Measurements from ENCODE around the gene LAMB1. TPM values are rescaled to one million over a fixed set of nuclear protein-coding genes. Genes with fewer than 3 reads are reported as not detected.

Gene LAMB1
- total and polyA plus RNA-seq, 2 donors from 2014 or later, result 140 to 312 TPM

DNA sequence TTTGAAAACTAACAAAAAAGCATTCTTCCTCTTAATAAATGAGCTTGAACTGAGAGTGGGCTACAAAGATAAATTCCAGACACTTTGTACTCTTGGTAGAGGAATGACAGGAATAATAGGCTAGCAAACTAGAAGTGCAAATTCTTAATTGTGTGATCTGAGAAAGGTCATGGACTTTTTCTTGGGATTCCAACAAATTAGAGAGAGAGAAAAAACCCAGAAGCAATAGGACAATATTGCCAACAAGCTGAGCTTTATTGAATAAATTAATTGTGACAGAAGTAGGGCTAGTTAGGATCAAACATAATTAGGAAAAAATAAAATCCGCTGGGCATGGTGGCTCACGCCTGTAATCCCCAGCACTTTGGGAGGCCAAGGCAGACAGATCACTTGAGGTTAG lies 41.4 kb upstream of the LAMB1 start:
- no peak for FAIRE-seq
- Histone ChIP-seq H3K27ac (ENCODE audit: low read depth in 2 of 2, low read length in 2 of 2) (no peak overlapping the region), H3K9ac (ENCODE audit: low read length in 3 of 3) (no peak overlapping the region), H3K9me3 (ENCODE audit: control insufficient read depth in 2 of 3, insufficient read depth in 1 of 3, low read length in 3 of 3) (no peaks in the 10 kb centered on the region), H3K4me1 (ENCODE audit: control insufficient read depth in 2 of 3, insufficient read depth in 2 of 3, low read depth in 1 of 3, low read length in 3 of 3) (no peaks in the 10 kb centered on the region), H3K36me3 (ENCODE audit: control insufficient read depth in 2 of 3, insufficient read depth in 3 of 3, low read length in 3 of 3) (no peaks in the 10 kb centered on the region), H3K27me3 (ENCODE audit: control insufficient read depth, insufficient read depth, low read length) (no peaks in the 10 kb centered on the region), H3K4me3 (ENCODE audit: low read length in 3 of 3) (no peak overlapping the region)
- TF ChIP-seq, protein P1, sequence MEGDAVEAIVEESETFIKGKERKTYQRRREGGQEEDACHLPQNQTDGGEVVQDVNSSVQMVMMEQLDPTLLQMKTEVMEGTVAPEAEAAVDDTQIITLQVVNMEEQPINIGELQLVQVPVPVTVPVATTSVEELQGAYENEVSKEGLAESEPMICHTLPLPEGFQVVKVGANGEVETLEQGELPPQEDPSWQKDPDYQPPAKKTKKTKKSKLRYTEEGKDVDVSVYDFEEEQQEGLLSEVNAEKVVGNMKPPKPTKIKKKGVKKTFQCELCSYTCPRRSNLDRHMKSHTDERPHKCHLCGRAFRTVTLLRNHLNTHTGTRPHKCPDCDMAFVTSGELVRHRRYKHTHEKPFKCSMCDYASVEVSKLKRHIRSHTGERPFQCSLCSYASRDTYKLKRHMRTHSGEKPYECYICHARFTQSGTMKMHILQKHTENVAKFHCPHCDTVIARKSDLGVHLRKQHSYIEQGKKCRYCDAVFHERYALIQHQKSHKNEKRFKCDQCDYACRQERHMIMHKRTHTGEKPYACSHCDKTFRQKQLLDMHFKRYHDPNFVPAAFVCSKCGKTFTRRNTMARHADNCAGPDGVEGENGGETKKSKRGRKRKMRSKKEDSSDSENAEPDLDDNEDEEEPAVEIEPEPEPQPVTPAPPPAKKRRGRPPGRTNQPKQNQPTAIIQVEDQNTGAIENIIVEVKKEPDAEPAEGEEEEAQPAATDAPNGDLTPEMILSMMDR (IDR thresholded peaks at IDR 0.05; ENCODE audit: borderline replicate concordance, extremely low read depth, insufficient read depth), result no peak
- no peak for DNase-seq
- intact Hi-C loops (cut with DNase I), result no loop called here

DNA sequence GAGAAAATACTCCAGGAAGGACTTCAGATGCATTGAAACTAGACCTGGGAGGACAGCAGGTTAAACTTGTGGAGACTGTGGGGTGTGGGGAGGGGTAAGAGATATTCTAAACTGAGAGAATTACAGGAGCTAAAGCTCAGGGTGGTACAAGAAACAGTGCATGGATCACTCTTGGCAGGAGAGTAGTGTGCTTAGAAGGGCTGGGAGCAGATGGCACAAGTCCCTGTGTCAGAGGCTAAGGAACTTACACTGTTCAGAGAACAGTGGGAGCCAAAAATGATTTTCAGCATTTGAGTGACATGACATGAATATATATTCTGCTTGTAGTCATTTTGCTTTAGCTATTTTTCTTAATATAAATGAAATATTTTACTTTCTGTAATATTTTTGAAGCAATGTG lies 36.0 kb upstream of the LAMB1 start:
- H3K4me1 ChIP-seq (ENCODE audit: control insufficient read depth in 2 of 3, insufficient read depth in 2 of 3, low read depth in 1 of 3, low read length in 3 of 3), result peaks cover 0 to 8% (median 0%) of the 10 kb centered on the region in 3 donors
- no peak overlapping the region for H3K27ac ChIP-seq (ENCODE audit: low read depth in 2 of 2, low read length in 2 of 2)
- no peak for DNase-seq
- H3K27me3 ChIP-seq (ENCODE audit: control insufficient read depth, insufficient read depth, low read length), result no peaks in the 10 kb centered on the region
- H3K4me3 ChIP-seq (ENCODE audit: low read length in 3 of 3), result no peak overlapping the region
- H3K9me3 ChIP-seq (ENCODE audit: control insufficient read depth in 2 of 3, insufficient read depth in 1 of 3, low read length in 3 of 3), result no peaks in the 10 kb centered on the region
- intact Hi-C loops (cut with DNase I), result no loop called here
- TF ChIP-seq, protein P1 (IDR thresholded peaks at IDR 0.05; ENCODE audit: borderline replicate concordance, extremely low read depth, insufficient read depth), result no peak
- no peak overlapping the region for H3K9ac ChIP-seq (ENCODE audit: low read length in 3 of 3)
- no peak for FAIRE-seq
- no peaks in the 10 kb centered on the region for H3K36me3 ChIP-seq (ENCODE audit: control insufficient read depth in 2 of 3, insufficient read depth in 3 of 3, low read length in 3 of 3)

DNA sequence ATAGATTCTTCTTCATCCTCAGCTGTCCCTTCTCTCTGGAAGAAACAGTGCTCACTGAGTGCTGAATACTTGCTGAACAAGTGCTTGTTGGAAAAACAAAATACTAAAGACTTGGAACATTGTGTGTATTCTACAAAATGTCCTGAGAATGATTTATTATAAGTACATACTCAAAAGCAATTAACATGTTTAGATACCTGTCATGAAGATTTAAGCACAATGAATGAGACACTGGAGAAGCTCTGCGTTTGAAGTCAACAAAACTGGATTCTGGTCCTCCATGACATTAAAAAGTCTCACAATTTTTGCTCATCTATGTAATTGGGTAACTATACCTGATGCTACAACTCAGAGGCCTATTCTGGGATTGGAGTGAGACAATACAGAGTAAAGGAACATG lies 34.8 kb upstream of the LAMB1 start:
- H3K9me3 ChIP-seq (ENCODE audit: control insufficient read depth in 2 of 3, insufficient read depth in 1 of 3, low read length in 3 of 3), result no peaks in the 10 kb centered on the region
- H3K4me1 ChIP-seq (ENCODE audit: control insufficient read depth in 2 of 3, insufficient read depth in 2 of 3, low read depth in 1 of 3, low read length in 3 of 3), result peaks cover 0 to 12% (median 0%) of the 10 kb centered on the region in 3 donors
- H3K36me3 ChIP-seq (ENCODE audit: control insufficient read depth in 2 of 3, insufficient read depth in 3 of 3, low read length in 3 of 3), result no peaks in the 10 kb centered on the region
- no peak overlapping the region for H3K27ac ChIP-seq (ENCODE audit: low read depth in 2 of 2, low read length in 2 of 2)
- TF ChIP-seq, protein P1 (IDR thresholded peaks at IDR 0.05; ENCODE audit: borderline replicate concordance, extremely low read depth, insufficient read depth), result no peak
- H3K4me3 ChIP-seq (ENCODE audit: low read length in 3 of 3), result no peak overlapping the region
- intact Hi-C loops (cut with DNase I), result no loop called here
- FAIRE-seq, result no peak
- H3K9ac ChIP-seq (ENCODE audit: low read length in 3 of 3), result no peak overlapping the region
- DNase-seq, result peak in 2 of 5 donors; percentile 36 to 53
- H3K27me3 ChIP-seq (ENCODE audit: control insufficient read depth, insufficient read depth, low read length), result no peaks in the 10 kb centered on the region

DNA sequence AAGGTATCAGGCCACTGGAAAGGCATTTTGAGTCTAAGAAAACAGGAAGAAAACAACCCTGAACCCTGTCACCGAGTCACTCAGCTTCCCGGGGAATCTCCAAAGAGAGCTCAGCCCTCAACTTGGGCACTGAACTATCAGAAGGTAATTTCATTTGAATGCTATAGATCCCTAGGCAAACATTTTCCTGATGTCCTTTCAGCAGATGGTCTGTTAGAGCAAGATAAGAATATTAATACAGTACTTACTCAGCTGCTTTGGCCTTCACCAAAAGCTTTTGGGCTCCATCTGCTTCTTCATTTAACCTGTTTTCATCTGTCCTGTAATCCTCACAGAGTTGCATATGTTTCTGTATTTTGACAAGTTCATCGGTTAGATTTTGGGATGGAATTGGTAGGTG lies 34.2 kb upstream of the LAMB1 start:
- Histone ChIP-seq H3K9ac (ENCODE audit: low read length in 3 of 3) (no peak overlapping the region), H3K27me3 (ENCODE audit: control insufficient read depth, insufficient read depth, low read length) (no peaks in the 10 kb centered on the region), H3K27ac (ENCODE audit: low read depth in 2 of 2, low read length in 2 of 2) (no peak overlapping the region), H3K9me3 (ENCODE audit: control insufficient read depth in 2 of 3, insufficient read depth in 1 of 3, low read length in 3 of 3) (no peaks in the 10 kb centered on the region), H3K36me3 (ENCODE audit: control insufficient read depth in 2 of 3, insufficient read depth in 3 of 3, low read length in 3 of 3) (no peaks in the 10 kb centered on the region), H3K4me3 (ENCODE audit: low read length in 3 of 3) (no peak overlapping the region), H3K4me1 (ENCODE audit: control insufficient read depth in 2 of 3, insufficient read depth in 2 of 3, low read depth in 1 of 3, low read length in 3 of 3) (peaks cover 0 to 12% (median 0%) of the 10 kb centered on the region in 3 donors)
- no peak for FAIRE-seq
- TF ChIP-seq, protein P1 (IDR thresholded peaks at IDR 0.05; ENCODE audit: borderline replicate concordance, extremely low read depth, insufficient read depth), result no peak
- intact Hi-C loops (cut with DNase I), result no loop called here
- DNase-seq, result no peak

Measured in kidney (tissue), 14 donors.